GM15510 (cell line): ENCODE data around the gene RASD1.

ENCODE experiments used
- POLR2A ChIP-seq: IDR thresholded peaks from 3 replicates; pipeline ENCODE4 v1.6.1; 2011; ENCODE audit warnings: borderline replicate concordance; ENCODE audit not compliant: insufficient read length; ENCODE audit errors: extremely low read depth

Gene RASD1

GRCh38 chr17:17532991-17533390 lies 36.8 kb upstream of the RASD1 start:
- TF ChIP-seq POLR2A = no peak

- no peak for TF ChIP-seq POLR2A
These were observed 35.0 kb upstream of the RASD1 start for GRCh38 chr17:17531156-17531555.

GRCh38 chr17:17528696-17529652 lies 32.8 kb upstream of the RASD1 start:
- TF ChIP-seq POLR2A = no peak

- no peak for TF ChIP-seq POLR2A
These were observed 31.8 kb upstream of the RASD1 start for GRCh38 chr17:17527956-17528500.

GRCh38 chr17:17527534-17527933 lies 31.3 kb upstream of the RASD1 start:
- TF ChIP-seq POLR2A = no peak

- TF ChIP-seq POLR2A = no peak
These were observed 30.2 kb upstream of the RASD1 start for GRCh38 chr17:17526369-17526768.

- TF ChIP-seq POLR2A = no peak
These were observed 29.8 kb upstream of the RASD1 start for GRCh38 chr17:17525956-17526355.

- TF ChIP-seq POLR2A = no peak
These were observed 29.1 kb upstream of the RASD1 start for GRCh38 chr17:17525311-17525710.

GRCh38 chr17:17523731-17524490 lies 27.7 kb upstream of the RASD1 start:
- no peak for TF ChIP-seq POLR2A

GRCh38 chr17:17523001-17523730 lies 27.0 kb upstream of the RASD1 start:
- no peak for TF ChIP-seq POLR2A

- no peak for TF ChIP-seq POLR2A
These were observed 24.5 kb upstream of the RASD1 start for GRCh38 chr17:17520599-17521232.

- TF ChIP-seq POLR2A = no peak
These were observed 23.7 kb upstream of the RASD1 start for GRCh38 chr17:17519886-17520285.

- TF ChIP-seq POLR2A = no peak
These were observed 22.8 kb upstream of the RASD1 start for GRCh38 chr17:17518951-17519350.

- TF ChIP-seq POLR2A = no peak
These were observed 21.8 kb upstream of the RASD1 start for GRCh38 chr17:17518014-17518413.
